Brain microvascular endothelial cell (primary cell): ENCODE data around the gene DENND2A.
A peak's percentile ranks its signal among the peaks of the same experiment; 100 is the strongest.
"Not testable (repeated sequence)": the region's sequence is repeated elsewhere in the genome, so short reads cannot be mapped to it uniquely, and the experiment has no call there.

Experiments used
- DNase-seq: peaks from one replicate; pipeline ENCODE4 v3.0.0-alpha.2; 2020
- H3K27ac ChIP-seq: fragments of 250-450 bp; sonication (Bioruptor Pico); 2 replicates; pipeline ENCODE4 v1.5.1; 2020; ENCODE audit warnings: mild to moderate bottlenecking, moderate library complexity
- H3K27me3 ChIP-seq: fragments of 250-450 bp; sonication (Bioruptor Pico); replicated peaks from 2 replicates; pipeline ENCODE4 v1.5.1; 2020; ENCODE audit warnings: mild to moderate bottlenecking
- H3K36me3 ChIP-seq: fragments of 250-450 bp; sonication (Bioruptor Pico); replicated peaks from 2 replicates; pipeline ENCODE4 v1.5.1; 2020; ENCODE audit warnings: mild to moderate bottlenecking
- H3K4me3 ChIP-seq: 2 replicates; pipeline ENCODE4 v1.5.1; 2011; ENCODE audit warnings: low read depth, mild to moderate bottlenecking, control low read depth, low read length, moderate library complexity
- in situ Hi-C: cut with HindIII; loops from 2 replicates; pipeline ENCODE4 v1.10.0; 2017; ENCODE audit warnings: low sequenced_read_pairs, low pct_ligation_motif_present
- TF ChIP-seq, protein P1 (sequence below): IDR thresholded peaks from 2 replicates; pipeline ENCODE4 v1.5.1; 2011; ENCODE audit warnings: low read depth, mild to moderate bottlenecking, moderate library complexity, low read length, control low read depth, inconsistent platforms; ENCODE audit errors: missing control alignments

DENND2A gene

DNA sequence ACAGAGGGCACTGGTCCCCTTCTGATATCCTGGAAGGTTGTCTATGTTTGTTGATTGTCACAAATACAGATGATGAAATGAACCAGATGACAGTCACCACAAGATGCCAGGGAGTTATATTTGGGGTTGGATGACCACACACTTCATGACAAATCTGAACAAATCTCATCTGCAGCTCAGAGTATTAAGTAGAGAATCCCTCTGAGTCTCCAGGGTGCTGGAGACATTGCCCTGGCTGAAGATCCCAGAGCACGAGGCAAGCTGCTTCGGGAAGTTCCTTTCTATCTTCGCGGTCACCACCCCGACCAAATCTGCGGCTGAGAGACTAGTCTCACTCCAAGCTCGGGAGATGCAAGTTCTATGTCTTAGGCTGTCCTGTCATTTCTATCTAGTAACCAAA is 9.0 kb downstream of the DENND2A start:
- H3K27ac ChIP-seq: no peak overlapping the region
- H3K36me3 ChIP-seq: no peaks in the 10 kb centered on the region
- no peak overlapping the region for H3K4me3 ChIP-seq
- no peak for DNase-seq
- H3K27me3 ChIP-seq: no peaks in the 10 kb centered on the region
- TF ChIP-seq, protein P1, sequence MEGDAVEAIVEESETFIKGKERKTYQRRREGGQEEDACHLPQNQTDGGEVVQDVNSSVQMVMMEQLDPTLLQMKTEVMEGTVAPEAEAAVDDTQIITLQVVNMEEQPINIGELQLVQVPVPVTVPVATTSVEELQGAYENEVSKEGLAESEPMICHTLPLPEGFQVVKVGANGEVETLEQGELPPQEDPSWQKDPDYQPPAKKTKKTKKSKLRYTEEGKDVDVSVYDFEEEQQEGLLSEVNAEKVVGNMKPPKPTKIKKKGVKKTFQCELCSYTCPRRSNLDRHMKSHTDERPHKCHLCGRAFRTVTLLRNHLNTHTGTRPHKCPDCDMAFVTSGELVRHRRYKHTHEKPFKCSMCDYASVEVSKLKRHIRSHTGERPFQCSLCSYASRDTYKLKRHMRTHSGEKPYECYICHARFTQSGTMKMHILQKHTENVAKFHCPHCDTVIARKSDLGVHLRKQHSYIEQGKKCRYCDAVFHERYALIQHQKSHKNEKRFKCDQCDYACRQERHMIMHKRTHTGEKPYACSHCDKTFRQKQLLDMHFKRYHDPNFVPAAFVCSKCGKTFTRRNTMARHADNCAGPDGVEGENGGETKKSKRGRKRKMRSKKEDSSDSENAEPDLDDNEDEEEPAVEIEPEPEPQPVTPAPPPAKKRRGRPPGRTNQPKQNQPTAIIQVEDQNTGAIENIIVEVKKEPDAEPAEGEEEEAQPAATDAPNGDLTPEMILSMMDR: no peak
- in situ Hi-C loops: no loop called here

DNA sequence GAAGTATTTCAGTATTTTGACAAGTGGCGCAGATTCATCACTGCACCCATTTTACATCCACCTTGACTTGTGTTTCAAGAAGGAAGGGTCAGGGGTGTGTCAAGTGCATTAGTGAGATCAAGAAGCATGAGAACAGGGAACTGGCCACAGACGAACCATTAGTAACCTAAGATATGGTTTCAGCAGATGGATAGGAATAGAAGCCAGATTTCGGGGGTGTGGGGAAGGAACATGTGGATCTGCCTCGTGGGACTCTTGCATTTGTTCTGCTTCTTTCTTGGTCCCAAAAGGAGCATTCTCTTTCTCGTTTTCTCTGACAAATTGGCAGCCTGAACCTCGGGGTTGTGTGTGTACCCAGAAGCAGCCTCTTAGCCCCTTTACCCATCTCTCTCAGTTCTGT is 9.6 kb downstream of the DENND2A start:
- Histone ChIP-seq H3K36me3 (no peaks in the 10 kb centered on the region), H3K27me3 (no peaks in the 10 kb centered on the region), H3K27ac (no peak overlapping the region), H3K4me3 (no peak overlapping the region)
- TF ChIP-seq, protein P1: no peak
- in situ Hi-C loops: no loop called here
- DNase-seq: no peak

DNA sequence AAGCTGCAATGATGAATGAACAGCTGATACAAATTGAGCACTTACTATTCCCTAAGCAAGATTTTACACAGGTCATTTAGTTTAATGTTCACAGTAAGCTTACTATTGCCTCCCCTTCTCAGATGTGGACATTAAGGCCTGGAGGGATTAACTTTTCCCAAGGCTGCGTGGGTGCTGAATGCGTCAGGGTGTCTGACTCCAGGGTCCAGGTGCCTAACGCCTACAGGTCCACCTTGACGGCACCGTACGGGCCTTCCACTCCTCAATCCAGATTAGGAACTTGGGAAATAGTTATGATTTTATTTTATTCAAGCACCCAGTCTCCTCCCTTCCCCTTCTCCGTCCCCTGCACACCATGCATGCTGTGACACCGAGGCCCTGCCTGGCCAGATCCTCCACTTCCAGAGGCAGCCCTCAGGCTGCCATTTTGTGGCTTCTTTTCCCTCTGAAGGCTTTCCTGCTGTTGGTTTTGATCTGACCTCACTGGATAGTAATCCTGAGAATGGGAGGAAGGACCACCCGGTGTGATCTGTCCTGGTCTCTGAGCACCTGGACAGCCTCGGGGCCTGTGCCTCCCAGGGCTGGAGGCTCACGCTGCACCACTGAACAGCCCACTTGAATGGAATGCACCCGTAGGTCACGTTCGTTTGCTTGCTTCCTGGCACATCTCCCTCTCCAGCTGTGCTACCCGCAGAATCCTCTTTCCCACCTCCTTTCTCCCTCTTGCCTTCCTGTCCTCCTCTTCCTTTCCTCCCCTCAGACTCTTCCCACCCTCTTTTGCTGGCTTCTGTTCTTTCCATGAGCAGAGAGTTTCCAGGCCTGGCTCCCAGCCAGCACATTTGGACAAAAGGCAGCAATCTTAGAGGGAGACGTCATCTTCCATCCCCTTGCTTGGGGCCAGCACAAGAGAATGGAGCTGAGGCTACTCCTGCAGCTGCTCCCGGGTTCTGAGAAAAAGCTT is 14.4 kb downstream of the DENND2A start:
- DNase-seq: peak; percentile 85
- no peaks in the 10 kb centered on the region for H3K36me3 ChIP-seq
- TF ChIP-seq, protein P1: no peak
- H3K4me3 ChIP-seq: no peak overlapping the region
- H3K27me3 ChIP-seq: no peaks in the 10 kb centered on the region
- in situ Hi-C loops: no loop called here
- peak overlapping the region; percentile 47 for H3K27ac ChIP-seq

DNA sequence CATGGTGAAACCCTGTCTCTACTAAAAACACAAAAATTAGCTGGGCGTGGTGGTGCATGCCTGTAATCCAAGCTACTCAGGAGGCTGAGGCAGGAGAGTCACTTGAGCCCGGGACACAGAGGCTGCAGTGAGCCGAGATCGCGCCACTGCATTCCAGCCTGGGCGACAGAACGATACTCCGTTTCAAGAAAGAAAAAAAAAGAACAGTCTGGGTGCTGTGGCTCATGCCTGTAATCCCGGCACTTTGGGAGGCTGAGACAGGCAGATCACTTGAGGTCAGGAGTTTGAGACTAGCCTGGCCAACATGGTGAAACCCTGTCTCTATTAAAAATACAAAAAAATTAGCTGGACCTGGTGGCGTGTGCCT is 15.4 kb downstream of the DENND2A start:
- H3K36me3 ChIP-seq, H3K27me3 ChIP-seq, in situ Hi-C loops, H3K4me3 ChIP-seq, DNase-seq: not testable (repeated sequence)
- H3K27ac ChIP-seq: peak overlapping the region; percentile 14

DNA sequence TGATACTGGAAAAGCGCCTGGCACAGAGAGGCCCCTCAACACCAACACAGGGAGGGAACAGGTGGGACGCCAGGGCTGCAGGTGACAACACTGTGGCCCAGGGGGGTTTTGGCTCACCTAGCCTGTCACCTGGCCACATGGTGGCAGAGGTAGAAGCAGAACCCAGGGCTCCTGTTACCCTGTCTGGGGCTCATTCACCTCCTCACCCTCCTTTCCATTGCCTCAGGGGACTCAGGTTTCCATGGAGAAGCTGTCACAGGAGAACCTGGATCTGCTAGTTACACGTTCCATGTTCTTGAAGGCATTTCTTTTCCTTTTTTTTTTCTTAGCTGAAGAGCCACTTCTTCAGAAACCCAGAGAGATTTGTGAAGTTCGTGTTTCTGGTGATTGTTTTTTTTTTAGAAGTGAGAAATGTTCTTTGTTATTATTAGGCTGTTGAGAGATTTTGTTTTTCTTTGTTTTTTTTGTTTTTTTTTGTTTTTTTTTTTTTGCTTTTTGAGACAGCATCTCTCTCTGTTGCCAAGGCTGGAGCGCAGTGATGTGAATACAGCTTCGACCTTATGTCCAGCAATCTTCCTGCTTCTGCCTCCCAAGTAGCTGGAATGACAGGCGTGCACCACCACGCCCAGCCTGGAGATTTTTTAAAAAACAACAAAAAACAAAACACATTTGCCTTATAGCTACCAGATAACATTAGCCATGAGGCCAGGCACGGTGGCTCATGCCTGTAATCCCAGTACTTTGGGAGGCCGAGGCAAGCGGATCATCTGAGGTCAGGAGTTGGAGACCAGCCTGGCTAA is 16.0 kb downstream of the DENND2A start:
- H3K27ac ChIP-seq: peak overlapping the region; percentile 50

More for the DNA sequence above, 16.0 kb downstream of the DENND2A start:
- DNase-seq: peak; percentile 20
- Histone ChIP-seq H3K4me3 (no peak overlapping the region), H3K27me3 (no peaks in the 10 kb centered on the region), H3K36me3 (no peaks in the 10 kb centered on the region)
- in situ Hi-C loops: no loop called here
- TF ChIP-seq, protein P1: no peak
